Renal cortex interstitium (tissue), 11 donors: ENCODE results near the gene SMURF2. TPM values are rescaled to one million over a fixed set of nuclear protein-coding genes. Genes with fewer than 3 reads are reported as not detected.

ENCODE experiments used
- DNase-seq, 11 donors: peaks; one replicate each; pipeline ENCODE4 v3.0.0-alpha.2; 2013; ENCODE audit warnings: low read depth in 9 of 11, low spot score in 4 of 11; ENCODE audit errors: extremely low read depth in 1 of 11
- polyA plus RNA-seq, 3 donors: library from polyadenylated mRNA; unstranded; fragments of 120-200 nt; gene quantifications; one replicate each; pipeline ENCODE4 v1.2.1, GENCODE V29; 2013; ENCODE audit not compliant: insufficient read length in 3 of 3

Gene SMURF2
- polyA plus RNA-seq, 3 donors: 32.2 to 37.2 (median 32.7) TPM

DNA sequence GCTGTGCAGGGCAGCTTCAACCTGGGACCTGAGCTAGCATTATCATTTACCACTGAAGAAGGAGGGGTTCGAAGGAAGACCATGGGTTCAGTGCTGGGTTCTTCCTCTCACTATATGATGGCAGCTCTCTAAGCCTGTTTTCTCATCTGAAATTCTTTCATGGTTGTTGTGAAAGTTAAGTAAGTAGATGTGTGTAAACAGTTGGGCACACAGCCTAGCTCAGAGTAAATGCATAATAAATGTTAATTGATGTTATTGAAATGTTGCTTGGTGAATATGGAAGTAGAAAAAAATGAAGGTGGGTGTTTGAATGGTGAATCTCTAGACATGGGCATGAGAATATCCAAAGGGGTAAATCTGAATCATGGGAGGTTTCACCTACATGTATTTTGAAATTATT, 146.3 kb downstream of the SMURF2 start:
- DNase-seq: no peak

DNA sequence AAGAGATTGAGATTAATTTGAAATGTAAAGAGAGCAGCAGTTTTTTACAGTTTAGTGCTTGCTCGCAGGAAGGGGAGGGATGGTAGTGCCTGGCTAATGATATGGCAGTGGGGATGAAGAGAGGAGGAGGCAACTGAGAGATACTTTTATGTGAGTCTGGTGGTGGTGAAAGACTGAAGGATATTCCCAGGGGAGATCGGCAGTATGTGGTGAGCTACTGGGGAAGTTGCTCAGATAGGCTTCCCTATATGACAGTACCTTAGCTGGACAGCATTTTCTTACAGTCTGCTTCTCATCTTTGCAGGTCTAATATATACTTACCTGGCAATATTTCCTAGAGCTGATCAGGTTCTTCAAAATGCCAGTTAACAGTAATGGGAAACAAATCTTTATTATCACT, 146.7 kb downstream of the SMURF2 start:
- DNase-seq: no peak

DNA sequence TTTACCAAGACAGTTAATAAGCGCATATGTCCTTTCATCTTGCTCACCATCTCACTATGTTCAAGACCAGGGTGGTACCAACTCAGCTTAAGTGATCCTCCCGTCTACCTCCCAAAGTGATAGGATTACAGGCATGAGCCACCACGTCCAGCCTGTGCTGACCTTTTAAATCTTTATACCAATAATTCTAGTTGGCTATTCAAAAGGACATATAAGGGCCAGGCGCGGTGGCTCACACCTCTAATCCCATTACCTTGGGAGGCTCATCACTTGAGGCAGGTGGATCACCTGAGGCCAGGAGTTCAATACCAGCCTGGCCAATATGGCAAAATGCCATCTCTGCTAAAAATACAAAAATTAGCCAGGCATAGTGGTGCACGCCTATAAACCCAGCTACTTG, 152.9 kb downstream of the SMURF2 start:
- DNase-seq: no peak

DNA sequence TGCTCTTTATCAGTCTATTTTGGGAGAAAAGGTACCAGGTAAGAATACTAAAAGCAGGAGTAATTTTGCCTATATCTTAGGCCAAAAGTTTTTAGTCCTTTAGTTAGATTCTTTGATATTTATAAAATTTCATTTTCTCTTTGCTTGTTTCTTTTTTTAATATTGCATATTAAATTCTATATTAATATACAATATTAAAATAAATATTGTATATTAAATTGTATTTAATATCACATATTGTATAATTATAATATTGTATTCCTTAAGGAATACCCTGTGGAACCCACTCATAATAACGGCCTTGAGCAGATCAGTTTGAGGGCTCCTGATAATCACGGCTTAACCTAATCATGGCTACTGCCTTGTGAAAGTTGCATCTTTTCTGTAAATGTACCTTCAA, 153.4 kb downstream of the SMURF2 start:
- no peak for DNase-seq

DNA sequence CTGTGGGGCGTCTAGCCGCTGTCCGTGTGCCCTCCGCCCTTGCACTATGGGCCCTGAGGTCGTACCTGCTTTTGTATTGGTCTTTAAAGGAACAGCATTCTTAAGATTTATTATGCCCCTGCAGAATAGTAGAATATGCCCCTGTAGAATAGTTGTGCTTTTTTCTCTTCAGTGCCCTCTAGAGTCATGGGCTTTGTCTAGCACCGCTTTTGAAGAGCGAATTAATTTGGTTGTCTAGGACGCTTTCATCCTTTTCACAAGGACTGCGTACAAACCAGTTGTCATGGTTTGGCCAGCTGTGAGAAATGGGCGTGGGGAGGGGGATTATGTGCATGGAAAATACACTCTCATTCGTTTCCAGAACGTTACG, 154.7 kb downstream of the SMURF2 start:
- DNase-seq: peak; percentile 57 to 83 (median 73)

DNA sequence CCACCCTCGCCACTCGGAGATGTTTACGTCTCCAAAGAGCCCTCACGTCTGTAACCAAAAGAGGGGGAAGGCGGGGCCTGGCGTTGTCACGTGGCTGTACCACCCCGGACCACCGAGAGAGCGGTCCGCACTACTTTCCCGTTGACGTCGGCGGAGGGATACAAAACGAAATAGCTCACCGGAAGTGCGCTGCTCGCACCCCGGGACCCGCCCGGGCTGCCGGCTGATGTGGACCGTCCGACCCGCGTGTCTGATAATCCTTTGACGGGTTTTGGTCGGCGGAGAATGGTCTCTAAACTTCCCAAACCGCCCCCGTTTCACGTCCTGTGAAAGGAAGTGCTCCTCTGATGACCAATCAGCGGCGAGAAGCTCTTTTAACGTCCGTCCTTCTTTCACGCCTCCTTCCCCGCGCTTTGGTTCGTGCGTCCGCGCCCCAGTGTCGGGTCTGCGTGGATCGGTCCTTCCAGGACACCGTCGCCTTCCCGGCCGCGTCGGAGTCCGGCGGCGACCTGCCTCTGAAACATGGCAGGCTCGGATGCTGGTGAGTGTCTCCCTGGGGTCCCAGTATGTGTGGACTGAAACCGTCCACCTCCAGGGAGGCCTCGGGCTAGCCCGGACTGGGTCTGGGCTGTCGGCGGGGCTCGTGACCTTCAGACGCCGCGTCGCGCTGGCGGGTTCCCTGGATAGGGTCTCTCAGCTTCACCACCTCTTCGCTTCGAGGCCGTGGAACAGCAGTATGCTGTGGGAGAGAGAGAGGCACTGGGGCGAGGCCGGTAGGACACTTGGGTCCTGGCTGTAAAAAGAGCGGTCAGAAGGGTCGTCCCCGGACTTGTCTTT, 155.3 kb downstream of the SMURF2 start, which contains the start of gene CEP95:
Gene CEP95 (plus strand): TSS at position 402 of the 837 bp plus-strand sequence. CDS start 121 bp downstream, at position 523.
- peak; percentile 94 to 98 (median 95) for DNase-seq

DNA sequence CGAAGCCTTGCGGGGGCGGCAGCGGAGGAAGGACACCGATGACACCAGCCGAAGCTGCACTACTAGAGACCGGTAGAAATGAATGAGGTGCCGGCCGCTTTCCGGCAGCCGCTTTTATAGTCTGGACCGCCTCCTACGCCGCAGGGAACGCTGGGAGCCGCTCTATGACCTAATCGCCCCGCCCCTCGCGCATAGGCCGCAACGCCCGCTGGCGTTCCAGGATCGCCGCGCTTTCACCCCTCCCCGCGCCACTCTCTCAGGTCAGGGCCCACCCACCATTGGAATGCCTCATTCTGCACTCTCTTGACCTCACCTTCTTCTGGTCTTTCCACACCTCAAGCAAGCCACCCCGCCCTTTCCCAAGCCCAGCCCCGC, 155.9 kb downstream of the SMURF2 start, which contains the start of gene DDX5:
Gene DDX5 (minus strand): TSS at position 89 of the 375 bp plus-strand sequence. CDS start 170 bp downstream, outside the sequence.
- DNase-seq: peak; percentile 86 to 97 (median 93)

DNA sequence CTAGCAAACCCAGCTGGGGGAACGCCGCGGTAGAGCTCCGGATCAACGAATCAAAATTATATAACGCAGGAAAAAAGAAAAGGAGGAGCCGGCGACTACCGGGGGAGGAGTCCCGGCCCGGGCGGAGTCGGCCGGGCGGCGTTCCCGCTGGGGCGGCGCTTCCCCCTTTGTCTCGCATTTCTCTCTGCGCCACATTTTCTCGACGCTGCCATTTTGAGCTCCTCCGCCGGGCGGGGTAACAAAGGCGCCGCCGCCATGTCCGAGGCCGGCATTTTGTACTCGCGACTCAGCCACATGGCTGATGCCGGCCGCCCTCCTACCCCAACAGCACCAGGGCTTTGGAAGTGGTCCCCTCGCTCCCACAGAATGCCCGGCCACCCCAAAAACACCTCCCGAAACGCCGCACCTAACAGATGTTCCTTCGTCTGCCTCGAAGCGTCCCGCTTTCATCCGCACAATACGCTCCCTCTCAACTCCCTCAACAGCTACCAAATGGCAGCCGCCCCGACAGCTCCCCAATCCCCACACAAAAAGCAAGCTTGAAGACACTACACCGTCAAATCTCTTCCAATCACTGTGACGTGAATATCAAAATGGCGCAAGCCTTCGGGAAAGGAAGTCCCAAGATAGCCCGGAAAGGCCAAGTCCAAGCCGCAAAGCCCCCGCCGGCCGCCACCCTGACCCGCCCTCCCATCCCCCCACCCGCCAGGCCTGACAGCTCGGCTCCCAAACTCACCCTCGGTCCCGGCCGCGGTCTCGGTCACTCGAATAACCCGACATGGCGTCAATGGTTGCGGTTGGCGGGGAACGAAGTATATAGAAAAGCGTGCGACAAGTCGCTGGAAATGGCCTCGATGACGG, 156.5 kb downstream of the SMURF2 start:
- DNase-seq: peak; percentile 81 to 94 (median 90)

DNA sequence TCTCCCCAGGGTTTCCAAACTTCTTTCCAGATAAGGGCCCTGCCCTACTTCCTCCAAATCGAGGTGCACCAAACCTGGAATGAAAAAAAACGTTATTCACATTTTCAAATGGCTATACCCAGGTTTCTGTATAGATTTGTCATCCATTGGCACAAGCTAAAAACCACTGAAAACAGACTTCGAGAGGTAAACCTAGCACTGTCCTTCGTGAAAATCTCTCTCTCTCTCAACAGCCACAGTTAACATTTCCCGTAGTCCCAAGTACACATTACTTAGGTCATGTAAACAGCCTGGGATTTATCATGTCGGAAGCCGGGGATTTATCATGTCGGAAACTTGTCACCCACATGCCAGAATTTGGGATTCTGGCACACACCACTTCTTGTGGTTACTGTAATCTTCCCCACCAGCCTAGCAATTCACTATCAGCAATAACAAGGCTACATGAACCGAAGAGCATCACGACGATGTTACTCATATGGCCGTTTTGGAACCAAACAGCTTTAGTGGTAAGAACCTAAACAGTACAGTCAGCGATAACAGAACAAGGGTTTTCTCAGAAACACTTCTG, 157.3 kb downstream of the SMURF2 start:
- DNase-seq: peak in 5 of 11 donors; percentile 28 to 58 (median 32)

DNA sequence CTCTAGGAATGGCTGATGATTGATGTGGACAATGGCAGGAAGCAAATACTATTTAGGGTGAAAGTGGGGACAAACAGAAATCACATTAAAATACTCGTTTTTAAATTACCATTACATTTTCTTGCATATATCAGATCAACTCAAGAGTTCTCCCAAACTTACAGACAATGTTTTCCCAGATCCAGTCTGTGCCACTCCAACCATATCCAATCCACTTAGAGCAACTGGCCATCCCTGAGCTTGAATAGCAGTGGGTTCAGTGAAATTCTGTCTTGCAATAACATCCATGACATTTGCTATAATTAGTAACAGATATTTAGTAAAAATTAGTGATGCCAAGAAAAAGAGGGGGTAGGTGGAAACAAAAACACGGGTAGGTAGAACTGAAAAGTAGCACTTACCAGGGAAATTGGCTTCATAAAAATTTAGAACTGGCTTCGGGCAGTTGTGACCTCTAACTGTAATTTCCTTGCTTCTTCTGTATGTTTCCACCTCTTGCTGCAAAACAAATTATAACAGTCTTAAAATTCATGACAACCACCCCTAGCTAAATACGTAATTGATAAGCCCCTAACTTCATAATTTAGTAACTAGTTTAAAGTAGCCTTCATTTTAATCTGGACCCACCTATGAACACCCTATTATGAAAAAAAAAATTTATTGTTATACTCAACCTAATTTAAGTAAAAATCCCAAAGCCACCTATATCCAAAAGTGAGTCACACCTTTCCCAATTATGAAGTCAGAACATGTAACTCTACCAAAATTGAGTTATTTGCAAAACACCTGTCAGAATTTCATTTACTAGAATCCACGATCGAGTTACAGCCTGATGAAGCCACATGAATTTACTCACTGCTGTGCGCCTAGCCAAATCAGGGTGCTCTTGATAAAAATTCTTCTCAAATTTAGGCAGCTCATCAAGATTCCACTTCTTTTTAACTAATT, 158.0 kb downstream of the SMURF2 start:
- no peak for DNase-seq

DNA sequence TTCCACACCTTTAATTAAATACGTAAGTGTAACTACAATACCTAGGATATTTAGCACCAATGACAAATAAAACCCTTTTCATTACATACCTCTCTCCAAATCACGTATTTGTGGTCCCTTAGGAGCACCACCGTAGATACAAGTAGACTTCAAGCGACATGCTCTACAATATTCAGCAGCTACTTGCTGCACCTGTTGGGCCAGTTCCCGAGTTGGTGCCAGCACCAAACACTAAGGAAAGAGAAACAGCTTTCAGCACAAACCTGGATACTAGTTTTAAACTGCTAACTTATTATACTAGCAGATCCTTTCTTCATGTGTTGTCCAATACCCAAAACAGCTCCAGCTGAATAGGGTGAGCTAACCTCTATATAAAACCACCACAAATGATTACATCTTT, 158.8 kb downstream of the SMURF2 start:
- DNase-seq: no peak

DNA sequence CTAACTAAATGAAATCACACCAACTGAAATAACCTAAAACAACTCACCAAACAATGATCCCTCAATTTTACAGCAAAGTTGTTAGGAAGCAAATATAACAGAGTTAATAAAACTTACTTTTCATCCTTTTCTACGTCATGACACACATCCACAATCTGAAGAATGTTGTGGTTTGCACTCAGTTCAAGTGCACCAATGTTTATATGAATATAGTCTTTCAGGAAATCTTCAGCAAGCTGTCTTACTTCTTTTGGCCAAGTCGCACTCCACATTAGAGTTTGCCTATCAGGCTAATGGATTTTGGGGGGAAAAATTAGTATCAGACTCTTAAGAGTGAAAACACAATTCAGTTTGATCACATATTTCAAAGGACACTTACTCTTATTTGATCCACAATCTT, 159.3 kb downstream of the SMURF2 start:
- DNase-seq: no peak

DNA sequence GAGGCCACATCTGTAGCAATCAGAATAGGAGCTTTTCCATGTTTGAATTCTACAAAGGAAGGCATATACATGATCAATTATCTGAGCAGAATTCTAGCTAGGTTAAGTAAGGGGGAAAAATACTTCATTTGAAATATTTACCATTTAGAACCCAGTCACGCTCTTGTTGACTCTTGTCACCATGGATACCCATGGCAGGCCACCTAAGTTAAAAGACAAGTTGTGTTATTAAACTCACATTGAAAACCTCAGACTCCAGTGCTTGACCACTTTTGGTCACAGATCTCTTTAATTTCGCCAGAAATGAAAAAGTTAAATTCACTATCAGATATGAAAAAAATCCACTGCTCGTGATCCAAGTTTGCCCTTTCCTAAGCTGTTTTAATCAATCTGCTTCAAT, 160.1 kb downstream of the SMURF2 start:
- DNase-seq: no peak

DNA sequence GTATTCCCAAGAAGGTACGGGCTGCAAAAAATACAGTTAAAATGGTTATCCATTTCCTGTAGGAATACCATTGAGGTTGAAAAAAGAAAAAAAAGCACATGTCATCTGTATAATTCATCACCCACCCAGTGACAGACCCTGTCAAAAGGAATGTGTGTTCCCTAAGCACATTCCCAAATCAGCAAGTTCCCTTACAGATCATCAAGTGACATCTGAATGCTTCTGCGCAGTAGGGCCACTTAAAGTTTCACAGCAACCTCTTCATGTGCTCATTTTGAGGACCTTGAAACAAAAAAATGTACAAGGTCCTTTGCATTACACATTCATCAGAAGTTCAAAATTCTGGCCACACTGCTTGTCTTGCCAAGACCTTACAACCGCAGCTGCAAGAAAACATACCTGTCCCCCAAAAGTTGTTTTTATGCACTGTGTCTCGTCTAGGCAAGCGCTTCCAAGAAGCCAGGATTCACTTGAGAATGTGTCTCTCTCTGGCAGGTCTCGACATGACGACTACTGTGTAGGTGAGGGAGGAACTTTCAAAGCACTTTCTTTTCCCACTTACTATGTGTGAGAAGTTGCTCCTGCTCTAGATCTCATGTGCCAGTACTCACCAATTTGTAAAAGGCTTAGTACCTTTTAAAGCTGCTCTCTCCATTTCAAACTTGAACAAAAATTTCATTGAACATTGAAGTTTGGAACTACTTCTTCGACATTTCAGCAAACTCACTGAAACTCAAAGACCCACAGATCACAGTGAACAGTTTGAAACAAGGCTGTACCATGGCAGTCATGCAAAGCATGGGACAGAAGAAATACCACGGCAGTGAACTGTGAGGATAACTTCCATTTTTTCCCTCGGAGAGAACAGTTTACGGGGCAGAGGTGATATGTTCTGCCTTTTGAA, 161.0 kb downstream of the SMURF2 start:
- no peak for DNase-seq

DNA sequence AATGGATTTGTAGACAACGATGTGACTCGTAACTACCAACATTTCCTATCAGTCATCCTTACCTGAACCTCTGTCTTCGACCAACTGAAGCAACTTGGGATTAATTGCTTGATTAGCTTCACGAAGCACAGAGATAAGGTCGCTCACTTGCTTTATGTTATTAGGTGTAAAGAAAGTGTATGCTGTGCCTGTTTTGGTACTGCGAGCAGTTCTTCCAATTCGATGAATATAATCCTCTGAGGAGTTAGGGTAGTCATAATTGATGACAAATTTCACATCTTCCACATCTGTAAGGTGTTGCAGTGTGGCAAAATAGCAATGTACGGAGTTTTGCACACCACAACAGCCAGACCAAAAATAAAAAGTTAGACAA, 161.6 kb downstream of the SMURF2 start:
- DNase-seq: no peak

DNA sequence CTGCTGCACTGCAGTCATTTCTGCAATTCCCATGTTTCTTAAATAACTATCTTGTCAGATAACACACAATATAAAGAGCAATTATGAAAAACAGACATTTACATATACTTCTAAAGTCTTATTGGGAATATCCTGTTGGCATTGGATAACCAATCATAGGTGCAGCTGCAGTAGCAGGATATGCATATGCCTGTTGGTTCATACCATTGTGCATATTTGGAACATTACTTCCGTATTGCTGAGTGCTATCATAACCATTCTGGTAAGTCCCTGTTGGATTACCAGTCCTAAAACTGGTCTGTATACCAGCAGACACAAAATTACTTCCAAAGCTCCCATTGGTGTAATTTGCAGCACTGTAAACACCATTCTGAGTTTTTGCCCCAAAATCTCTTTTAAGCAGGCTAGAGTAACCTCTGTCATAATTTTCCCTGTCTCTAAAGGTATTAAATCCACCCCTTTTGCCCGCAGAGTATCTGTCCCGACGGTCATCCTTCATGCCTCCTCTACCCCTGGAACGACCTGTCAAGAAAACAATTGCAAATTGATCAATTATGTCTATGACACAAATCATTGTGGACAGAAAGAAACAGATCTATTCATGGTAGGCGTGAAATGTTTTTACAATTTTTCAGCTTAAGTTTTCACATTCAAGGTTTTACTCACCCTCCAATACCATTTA, 162.2 kb downstream of the SMURF2 start:
- no peak for DNase-seq
